Choroid plexus epithelial cell (primary cell): Measurements from ENCODE around the gene OARD1.
"Not testable (repeated sequence)": the region's sequence is repeated elsewhere in the genome, so short reads cannot be mapped to it uniquely, and the experiment has no call there.

Experiments used
- DNase-seq: peaks from one replicate; pipeline ENCODE4 v3.0.0-alpha.2; 2010; ENCODE audit warnings: low read depth
- H3K4me3 ChIP-seq: 2 replicates; pipeline ENCODE4 v1.5.1; 2011; ENCODE audit warnings: low read depth, mild to moderate bottlenecking, control low read depth, low read length, moderate library complexity
- TF ChIP-seq, protein P1 (sequence below): conservative IDR thresholded peaks from 2 replicates; pipeline ENCODE4 v1.5.1; 2011; ENCODE audit warnings: low read depth, mild to moderate bottlenecking, control low read depth, inconsistent platforms, low read length, moderate library complexity

OARD1 gene, protein sequence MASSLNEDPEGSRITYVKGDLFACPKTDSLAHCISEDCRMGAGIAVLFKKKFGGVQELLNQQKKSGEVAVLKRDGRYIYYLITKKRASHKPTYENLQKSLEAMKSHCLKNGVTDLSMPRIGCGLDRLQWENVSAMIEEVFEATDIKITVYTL

DNA sequence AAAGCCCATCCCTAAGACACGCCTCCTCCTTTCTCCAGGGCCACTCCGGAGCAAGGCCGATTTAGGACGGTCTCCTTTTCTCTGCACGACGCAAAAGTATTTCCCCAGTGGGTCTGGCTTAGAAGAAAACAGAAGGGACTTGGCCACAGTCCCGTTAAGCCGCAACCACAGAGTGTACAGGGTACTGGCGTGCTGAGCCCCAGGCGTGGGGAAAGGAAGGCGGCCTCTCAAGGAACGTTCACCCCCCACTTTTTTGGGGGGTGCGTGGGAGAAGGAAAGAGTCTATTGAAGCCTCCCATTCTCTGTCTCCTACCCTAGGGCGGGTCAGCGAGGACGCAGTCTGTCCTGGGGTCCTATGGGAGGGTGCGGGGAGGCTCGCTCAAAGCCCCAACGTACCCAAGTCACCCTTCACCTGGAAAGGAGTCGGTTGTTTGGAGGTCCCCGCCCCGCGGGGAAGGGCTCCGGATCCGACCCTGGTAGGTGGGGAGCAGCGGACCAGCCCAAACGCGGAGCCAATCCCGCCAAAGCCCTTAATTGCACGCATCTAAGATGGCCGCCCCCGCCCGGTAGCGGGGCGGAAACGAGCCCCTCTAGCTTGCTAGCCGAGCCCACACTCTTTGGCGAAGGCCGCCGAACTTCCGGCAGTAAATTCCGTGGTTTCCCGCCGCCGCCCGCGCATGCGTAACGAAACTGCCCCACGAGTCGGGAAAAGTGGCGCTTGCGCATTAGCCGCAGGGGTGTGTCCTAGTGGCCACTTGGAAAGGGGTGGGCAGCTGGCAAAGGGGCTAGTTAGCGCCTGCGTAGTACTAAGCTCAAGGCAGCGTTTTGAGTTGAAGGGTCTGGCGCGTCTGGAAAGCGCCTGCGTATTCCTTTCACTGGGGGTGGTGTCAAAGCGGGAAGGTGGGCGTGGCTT, at the start of gene OARD1:
Gene OARD1 (minus strand): TSS at position 434 of the 913 bp plus-strand sequence. CDS start 722 bp downstream, outside the sequence.
- peak within 1 kb of the TSS; percentile 84 for H3K4me3 ChIP-seq
- DNase-seq, result peak; percentile 100
- TF ChIP-seq, protein P1, sequence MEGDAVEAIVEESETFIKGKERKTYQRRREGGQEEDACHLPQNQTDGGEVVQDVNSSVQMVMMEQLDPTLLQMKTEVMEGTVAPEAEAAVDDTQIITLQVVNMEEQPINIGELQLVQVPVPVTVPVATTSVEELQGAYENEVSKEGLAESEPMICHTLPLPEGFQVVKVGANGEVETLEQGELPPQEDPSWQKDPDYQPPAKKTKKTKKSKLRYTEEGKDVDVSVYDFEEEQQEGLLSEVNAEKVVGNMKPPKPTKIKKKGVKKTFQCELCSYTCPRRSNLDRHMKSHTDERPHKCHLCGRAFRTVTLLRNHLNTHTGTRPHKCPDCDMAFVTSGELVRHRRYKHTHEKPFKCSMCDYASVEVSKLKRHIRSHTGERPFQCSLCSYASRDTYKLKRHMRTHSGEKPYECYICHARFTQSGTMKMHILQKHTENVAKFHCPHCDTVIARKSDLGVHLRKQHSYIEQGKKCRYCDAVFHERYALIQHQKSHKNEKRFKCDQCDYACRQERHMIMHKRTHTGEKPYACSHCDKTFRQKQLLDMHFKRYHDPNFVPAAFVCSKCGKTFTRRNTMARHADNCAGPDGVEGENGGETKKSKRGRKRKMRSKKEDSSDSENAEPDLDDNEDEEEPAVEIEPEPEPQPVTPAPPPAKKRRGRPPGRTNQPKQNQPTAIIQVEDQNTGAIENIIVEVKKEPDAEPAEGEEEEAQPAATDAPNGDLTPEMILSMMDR, result no peak

DNA sequence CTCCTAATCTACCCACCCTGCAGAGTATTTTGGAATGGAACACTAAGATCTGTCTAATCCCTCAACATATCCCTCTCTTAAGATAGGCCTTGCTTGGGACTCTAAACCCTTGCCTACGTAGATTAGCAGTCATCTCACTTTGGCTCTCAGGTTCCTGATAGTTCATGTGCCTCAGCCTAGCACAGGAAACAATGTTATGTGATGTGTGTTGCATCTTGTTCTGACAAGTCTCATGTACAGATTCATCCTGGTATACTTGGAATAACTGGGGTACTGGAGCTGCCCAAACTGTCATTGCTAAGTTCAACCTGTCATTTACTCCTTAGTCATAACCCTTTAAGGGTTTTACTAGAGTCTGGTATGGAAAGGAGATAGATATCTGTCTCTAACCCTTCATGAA, 47.9 kb upstream of the OARD1 start:
- DNase-seq, result no peak
- TF ChIP-seq, protein P1, result no peak
- no peak overlapping the region for H3K4me3 ChIP-seq

DNA sequence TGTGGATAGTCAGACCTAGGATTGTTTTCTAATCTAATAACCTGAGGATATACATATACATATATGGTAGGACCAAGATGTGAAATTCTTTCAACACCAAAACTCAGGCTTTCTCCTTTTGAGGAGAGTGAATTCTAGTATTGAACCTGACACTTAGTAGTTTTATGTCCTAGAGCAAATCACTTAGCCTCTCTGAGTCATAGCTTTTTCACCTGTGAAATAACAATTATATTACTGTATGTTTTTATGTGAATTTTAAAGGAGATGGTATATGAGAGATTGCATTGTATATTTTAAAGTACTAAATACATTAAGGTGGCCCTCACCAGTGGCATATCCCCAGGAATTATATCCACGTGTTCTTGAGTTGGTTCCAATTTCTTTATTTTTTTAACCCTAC, 47.4 kb upstream of the OARD1 start:
- no peak for DNase-seq
- TF ChIP-seq, protein P1, result no peak
- H3K4me3 ChIP-seq, result no peak overlapping the region

DNA sequence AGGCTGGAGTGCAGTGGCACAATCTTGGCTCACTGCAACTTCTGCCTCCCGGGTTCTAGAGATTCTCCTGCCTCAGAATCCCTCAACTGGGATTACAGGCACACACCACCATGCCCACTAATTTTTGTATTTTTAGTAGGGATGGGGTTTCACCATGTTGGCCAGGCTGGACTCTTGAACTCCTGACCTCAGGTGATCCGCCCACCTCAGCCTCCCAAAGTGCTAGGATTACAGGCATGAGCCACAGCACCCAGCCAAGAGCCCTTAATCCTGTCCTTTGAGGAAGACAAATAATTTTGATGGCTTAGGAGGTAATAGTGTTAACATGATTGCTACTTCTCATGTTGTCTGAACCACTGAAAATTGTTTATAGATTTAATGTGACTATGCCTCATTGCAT, 42.9 kb upstream of the OARD1 start:
- H3K4me3 ChIP-seq, DNase-seq: not testable (repeated sequence)

DNA sequence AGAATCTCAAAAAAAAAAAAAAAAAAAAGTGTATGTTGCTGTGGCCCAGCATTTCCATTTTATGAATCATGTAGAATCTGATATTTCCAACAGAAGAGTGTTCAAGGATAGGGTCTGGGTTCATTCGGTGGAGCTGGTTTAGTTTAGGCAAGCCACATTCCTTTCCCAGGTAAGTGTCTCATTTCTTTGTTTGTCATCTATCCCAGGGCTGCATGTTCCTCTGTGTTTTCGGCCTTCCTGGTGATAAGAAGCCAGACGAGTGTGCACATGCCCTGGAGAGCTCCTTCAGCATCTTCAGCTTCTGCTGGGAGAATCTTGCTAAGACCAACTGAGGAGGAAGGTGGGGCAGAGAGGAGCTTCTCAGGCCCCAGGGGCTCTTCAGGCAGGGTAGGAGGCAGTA, 38.9 kb upstream of the OARD1 start:
- TF ChIP-seq, protein P1, result no peak
- H3K4me3 ChIP-seq, result no peak overlapping the region
- DNase-seq, result no peak

DNA sequence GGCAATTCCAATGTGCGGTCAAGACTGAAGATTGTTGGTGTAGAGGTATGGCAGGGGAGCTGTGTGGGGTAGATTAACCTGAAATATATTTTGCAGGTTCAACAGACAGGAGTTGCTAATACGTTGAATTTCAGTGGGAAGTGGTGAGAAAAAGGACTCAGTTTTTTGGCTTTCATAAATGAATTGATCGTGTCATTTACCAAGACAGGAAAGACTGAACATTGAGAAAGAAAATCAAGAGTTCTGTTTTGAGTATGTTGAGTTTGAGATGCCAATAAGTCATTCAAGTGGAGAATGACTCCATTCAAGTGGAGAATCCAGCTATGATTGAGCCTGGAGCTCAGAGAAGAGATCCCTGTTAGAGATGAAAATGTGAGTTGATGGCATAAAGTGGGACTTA, 31.7 kb upstream of the OARD1 start:
- TF ChIP-seq, protein P1, result no peak
- no peak overlapping the region for H3K4me3 ChIP-seq

DNA sequence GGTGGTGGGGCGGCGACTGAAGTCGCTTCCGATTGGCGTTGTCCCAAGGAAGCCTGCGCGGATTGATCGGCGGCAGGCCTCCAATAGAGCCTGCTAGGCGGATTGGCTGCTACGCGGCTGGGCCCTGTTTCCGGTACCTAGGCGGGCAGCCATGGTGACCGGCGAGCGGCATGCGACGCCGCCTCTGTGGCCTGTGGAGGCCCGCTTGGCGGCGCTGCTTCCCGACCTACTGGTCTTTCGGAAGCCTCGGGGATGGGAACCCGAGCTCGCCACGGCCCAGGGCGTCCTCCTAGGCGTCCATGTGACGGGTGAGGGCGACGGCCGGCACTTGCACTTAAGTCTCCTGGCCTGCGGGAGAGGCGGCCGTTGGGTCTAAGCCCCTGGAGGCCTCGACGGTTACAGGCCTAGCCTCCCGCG, 28.7 kb upstream of the OARD1 start:
- TF ChIP-seq, protein P1, result no peak
- H3K4me3 ChIP-seq, result no peak overlapping the region
- no peak for DNase-seq

More for the DNA sequence above, 31.7 kb upstream of the OARD1 start:
- DNase-seq, result no peak
